Karpas-422 (cell line): ENCODE measurements around the gene BTBD1. TPM values are rescaled to one million over a fixed set of nuclear protein-coding genes. Genes with fewer than 3 reads are reported as not detected.
A peak's percentile ranks its signal among the peaks of the same experiment; 100 is the strongest.

Source experiments
- DNase-seq: peaks from one replicate; pipeline ENCODE4 v3.0.0-alpha.2; 2015
- H2AFZ ChIP-seq: fragments of 200-600 bp; sonication (generic); 2 replicates; pipeline ENCODE4 v1.6.1; 2014; ENCODE audit warnings: antibody characterized with exemption, low read length, mixed read lengths
- H3K27ac ChIP-seq: fragments of 200-600 bp; sonication (generic); 2 replicates; pipeline ENCODE4 v1.5.1; 2014; ENCODE audit warnings: mild to moderate bottlenecking, low read length, moderate library complexity
- H3K27me3 ChIP-seq: fragments of 200-600 bp; sonication (generic); 2 replicates; pipeline ENCODE4 v1.6.1; 2014; ENCODE audit warnings: low read length, mixed read lengths
- H3K36me3 ChIP-seq: fragments of 200-600 bp; sonication (generic); 2 replicates; pipeline ENCODE4 v1.6.1; 2014; ENCODE audit warnings: low read length, mixed read lengths; ENCODE audit not compliant: insufficient read depth
- H3K4me1 ChIP-seq: fragments of 200-600 bp; sonication (generic); 2 replicates; pipeline ENCODE4 v1.6.1; 2014; ENCODE audit warnings: mild to moderate bottlenecking, low read length, mixed read lengths
- H3K4me2 ChIP-seq: fragments of 200-600 bp; sonication (generic); 2 replicates; pipeline ENCODE4 v1.6.1; 2014; ENCODE audit warnings: low read length, low read depth, mild to moderate bottlenecking; ENCODE audit not compliant: poor library complexity, severe bottlenecking
- H3K4me3 ChIP-seq: fragments of 200-600 bp; sonication (generic); 2 replicates; pipeline ENCODE4 v1.5.1; 2014; ENCODE audit warnings: mild to moderate bottlenecking, antibody characterized with exemption, low read length, mixed read lengths
- H3K79me2 ChIP-seq: fragments of 200-600 bp; sonication (generic); 2 replicates; pipeline ENCODE4 v1.6.1; 2014; ENCODE audit warnings: mild to moderate bottlenecking, low read length, mixed read lengths
- H3K9ac ChIP-seq: fragments of 200-600 bp; sonication (generic); 2 replicates; pipeline ENCODE4 v1.6.0; 2014; ENCODE audit warnings: low read length
- H3K9me2 ChIP-seq: fragments of 200-600 bp; sonication (generic), shearing (Covaris generic); replicated peaks from 2 replicates; pipeline ENCODE4 v1.6.0; 2014; ENCODE audit warnings: mild to moderate bottlenecking, low read length, moderate library complexity; ENCODE audit not compliant: insufficient read depth
- H3K9me3 ChIP-seq: fragments of 300-700, 200-600 bp; sonication (generic); 2 replicates; pipeline ENCODE4 v1.6.1; 2014; ENCODE audit warnings: low read length, mixed read lengths
- H4K20me1 ChIP-seq: fragments of 200-600 bp; sonication (generic); 2 replicates; pipeline ENCODE4 v1.6.1; 2014; ENCODE audit warnings: mild to moderate bottlenecking, antibody characterized with exemption, low read length, low read depth; ENCODE audit not compliant: insufficient read depth
- total RNA-seq: library from RNA; depleted of rRNA; stranded (reverse); fragments of >200 nt; shearing (Covaris generic); gene quantifications from 2 replicates; pipeline ENCODE4 v1.2.3, GENCODE V29; 2014; ENCODE audit warnings: low replicate concordance; rRNA removed

Gene BTBD1
- 113 and 140 TPM in 2 replicates for total RNA-seq

GRCh38 chr15:83066734-83067637, at the start of gene BTBD1:
Gene BTBD1, minus strand, starts transcription at chr15:83067252. Its CDS starts 101 bp downstream, at chr15:83067151.
- no peaks in the 10 kb centered on the region for H3K27me3 ChIP-seq
- H3K9me2 ChIP-seq, result no peaks in the 10 kb centered on the region
- H3K36me3 ChIP-seq, result peaks cover 35% of the 10 kb centered on the region
- peak within 1 kb of the TSS; percentile 97 for H3K9ac ChIP-seq
- peaks cover 44% of the 10 kb centered on the region for H3K4me1 ChIP-seq
- peak within 1 kb of the TSS; percentile 98 for H3K4me3 ChIP-seq
- peak within 1 kb of the TSS; percentile 79 for H2AFZ ChIP-seq
- peak; percentile 98 for DNase-seq
- peaks cover 54% of the 10 kb centered on the region for H3K79me2 ChIP-seq
- peaks cover 43% of the 10 kb centered on the region for H4K20me1 ChIP-seq
- H3K9me3 ChIP-seq, result peaks cover 11% of the 10 kb centered on the region
- H3K4me2 ChIP-seq, result peak within 1 kb of the TSS; percentile 84
- H3K27ac ChIP-seq, result peak within 1 kb of the TSS; percentile 70

- H3K79me2 ChIP-seq, result no peaks in the 10 kb centered on the region
- H3K36me3 ChIP-seq, result no peaks in the 10 kb centered on the region
- H3K27ac ChIP-seq, result no peak overlapping the region
- H3K9me3 ChIP-seq, result no peaks in the 10 kb centered on the region
- H2AFZ ChIP-seq, result no peak overlapping the region
- H4K20me1 ChIP-seq, result no peaks in the 10 kb centered on the region
- H3K4me1 ChIP-seq, result no peaks in the 10 kb centered on the region
- no peak overlapping the region for H3K4me2 ChIP-seq
- H3K27me3 ChIP-seq, result no peaks in the 10 kb centered on the region
- DNase-seq, result no peak
- H3K4me3 ChIP-seq, result no peak overlapping the region
- H3K9ac ChIP-seq, result no peak overlapping the region
- H3K9me2 ChIP-seq, result no peaks in the 10 kb centered on the region
These were observed 48.9 kb upstream of the BTBD1 start for GRCh38 chr15:83115831-83116565.

GRCh38 chr15:83115410-83115809, 48.4 kb upstream of the BTBD1 start:
- no peaks in the 10 kb centered on the region for H3K9me3 ChIP-seq
- no peaks in the 10 kb centered on the region for H4K20me1 ChIP-seq
- no peaks in the 10 kb centered on the region for H3K79me2 ChIP-seq
- H3K27ac ChIP-seq, result no peak overlapping the region
- no peak overlapping the region for H3K4me3 ChIP-seq
- H3K9me2 ChIP-seq, result no peaks in the 10 kb centered on the region
- no peaks in the 10 kb centered on the region for H3K36me3 ChIP-seq
- H3K9ac ChIP-seq, result no peak overlapping the region
- H3K4me1 ChIP-seq, result no peaks in the 10 kb centered on the region
- H2AFZ ChIP-seq, result no peak overlapping the region
- DNase-seq, result no peak
- H3K27me3 ChIP-seq, result no peaks in the 10 kb centered on the region
- H3K4me2 ChIP-seq, result no peak overlapping the region

GRCh38 chr15:83114856-83115255, 47.8 kb upstream of the BTBD1 start:
- Histone ChIP-seq H3K9me2 (no peaks in the 10 kb centered on the region), H3K9me3 (no peaks in the 10 kb centered on the region), H3K27ac (no peak overlapping the region), H2AFZ (no peak overlapping the region), H3K27me3 (no peaks in the 10 kb centered on the region), H3K4me1 (no peaks in the 10 kb centered on the region), H4K20me1 (no peaks in the 10 kb centered on the region), H3K4me2 (no peak overlapping the region), H3K79me2 (no peaks in the 10 kb centered on the region), H3K36me3 (no peaks in the 10 kb centered on the region), H3K9ac (no peak overlapping the region), H3K4me3 (no peak overlapping the region)
- no peak for DNase-seq

DNA sequence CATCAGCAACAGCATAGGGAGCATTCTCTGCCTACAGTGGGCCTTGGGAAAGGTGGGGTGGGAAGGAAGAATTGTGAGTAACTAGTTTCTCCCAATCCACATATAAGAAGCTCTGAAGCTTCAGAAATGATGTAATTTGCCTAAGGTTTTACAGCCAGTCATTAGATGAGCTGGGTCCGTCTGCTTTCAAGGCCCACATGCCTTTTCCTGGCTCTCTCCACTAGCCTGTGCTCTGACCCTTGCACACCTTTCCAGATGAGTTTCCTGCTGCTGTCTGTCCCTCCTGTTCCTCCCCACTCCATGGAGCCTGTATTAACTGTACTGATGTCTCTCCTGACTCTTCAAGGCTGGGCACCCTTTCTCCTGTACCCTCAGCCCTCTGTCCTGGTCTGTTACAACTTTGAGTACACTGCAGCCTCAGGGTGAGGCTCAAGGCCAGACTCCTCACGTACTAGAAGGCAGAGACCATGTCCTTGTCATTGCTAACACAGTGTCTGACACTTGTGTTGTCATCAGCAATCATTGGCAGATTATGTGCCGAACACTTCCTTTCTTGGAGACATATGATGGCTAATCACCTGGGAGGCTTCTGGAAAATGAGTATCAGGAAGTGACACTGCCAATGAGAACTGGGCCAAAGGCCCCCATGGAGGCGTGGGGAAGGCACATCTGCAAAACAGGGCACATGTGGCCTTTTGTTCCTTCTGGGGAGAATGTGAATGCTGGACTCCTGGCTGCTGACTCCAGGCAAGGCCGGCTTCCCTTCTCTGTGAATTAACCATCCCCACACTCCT, 47.0 kb upstream of the BTBD1 start:
- no peak overlapping the region for H3K4me2 ChIP-seq
- no peaks in the 10 kb centered on the region for H3K79me2 ChIP-seq
- H3K27me3 ChIP-seq, result no peaks in the 10 kb centered on the region
- no peak overlapping the region for H2AFZ ChIP-seq
- H3K9me2 ChIP-seq, result no peaks in the 10 kb centered on the region
- no peaks in the 10 kb centered on the region for H4K20me1 ChIP-seq
- H3K27ac ChIP-seq, result no peak overlapping the region
- H3K4me3 ChIP-seq, result no peak overlapping the region
- no peak overlapping the region for H3K9ac ChIP-seq
- DNase-seq, result no peak
- no peaks in the 10 kb centered on the region for H3K36me3 ChIP-seq
- H3K4me1 ChIP-seq, result no peaks in the 10 kb centered on the region
- no peaks in the 10 kb centered on the region for H3K9me3 ChIP-seq

DNA sequence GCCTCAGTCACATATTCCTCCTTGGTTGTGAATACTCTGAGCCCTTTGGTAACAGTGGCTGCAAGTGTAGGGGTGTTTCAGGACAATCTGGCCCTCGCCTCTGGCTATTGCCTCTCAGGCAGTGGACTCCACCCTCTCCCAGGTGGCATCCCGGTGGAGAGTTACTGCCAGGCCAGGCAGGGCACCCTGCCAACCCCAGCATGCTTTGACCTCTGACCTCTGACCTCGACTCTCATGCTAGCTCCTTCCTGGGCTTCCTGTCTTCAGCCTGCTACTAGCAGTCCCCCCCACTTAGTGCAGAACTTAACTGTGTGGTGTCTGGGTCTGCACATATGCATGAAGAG, 45.9 kb upstream of the BTBD1 start:
- H3K27ac ChIP-seq, result no peak overlapping the region
- H3K36me3 ChIP-seq, result no peaks in the 10 kb centered on the region
- H3K79me2 ChIP-seq, result no peaks in the 10 kb centered on the region
- H3K9ac ChIP-seq, result no peak overlapping the region
- H3K4me3 ChIP-seq, result no peak overlapping the region
- no peaks in the 10 kb centered on the region for H4K20me1 ChIP-seq
- H3K9me3 ChIP-seq, result no peaks in the 10 kb centered on the region
- no peaks in the 10 kb centered on the region for H3K4me1 ChIP-seq
- H3K27me3 ChIP-seq, result no peaks in the 10 kb centered on the region
- H3K4me2 ChIP-seq, result no peak overlapping the region
- no peak for DNase-seq
- H2AFZ ChIP-seq, result no peak overlapping the region
- no peaks in the 10 kb centered on the region for H3K9me2 ChIP-seq

DNA sequence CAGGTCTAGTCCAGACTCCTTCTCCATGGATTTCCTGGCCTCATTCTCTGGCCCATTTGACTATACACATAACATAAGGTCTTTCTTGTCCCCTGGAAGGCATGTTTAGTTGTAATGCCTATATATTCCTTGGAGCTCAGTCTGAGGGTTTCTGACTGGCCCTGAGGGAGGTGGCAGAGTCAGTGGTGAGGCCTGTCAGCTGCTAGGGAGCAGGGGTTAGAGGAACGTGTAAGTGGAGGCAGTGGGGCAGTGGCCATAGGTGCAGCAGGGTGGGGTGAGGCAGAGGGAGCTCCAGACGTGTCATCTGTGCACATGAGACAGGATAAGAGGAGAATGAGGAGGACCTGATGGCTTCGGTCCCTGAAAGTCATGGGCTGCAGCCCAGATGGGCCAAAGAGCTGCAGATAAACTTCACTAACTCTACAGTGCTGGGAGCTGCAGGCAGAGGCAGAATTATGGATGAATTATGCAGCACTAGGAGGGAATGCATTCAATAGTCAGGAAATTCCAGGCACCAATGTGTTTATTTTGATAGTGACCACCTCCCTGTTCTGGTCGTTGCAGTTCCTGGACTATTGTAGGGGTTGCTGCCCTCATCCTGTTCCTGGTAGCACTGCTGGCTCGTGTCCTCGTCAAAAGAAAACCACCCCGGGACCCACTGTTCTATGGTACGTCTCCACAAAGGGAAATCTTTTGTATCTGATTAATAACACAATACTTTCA, 45.3 kb upstream of the BTBD1 start:
- H3K36me3 ChIP-seq, result no peaks in the 10 kb centered on the region
- no peaks in the 10 kb centered on the region for H3K9me2 ChIP-seq
- H3K9me3 ChIP-seq, result no peaks in the 10 kb centered on the region
- DNase-seq, result no peak
- no peaks in the 10 kb centered on the region for H3K4me1 ChIP-seq
- no peak overlapping the region for H3K27ac ChIP-seq
- no peak overlapping the region for H3K4me3 ChIP-seq
- no peak overlapping the region for H2AFZ ChIP-seq
- H3K27me3 ChIP-seq, result no peaks in the 10 kb centered on the region
- no peak overlapping the region for H3K4me2 ChIP-seq
- no peaks in the 10 kb centered on the region for H4K20me1 ChIP-seq
- no peak overlapping the region for H3K9ac ChIP-seq
- no peaks in the 10 kb centered on the region for H3K79me2 ChIP-seq
